GM21381 (cell line): ENCODE measurements around the gene CUBN.

Experiments used
- ATAC-seq: cut with Tn5 transposase; IDR thresholded peaks from one replicate; pipeline ENCODE4 v1.9.1; 2021; ENCODE audit warnings: mild to moderate bottlenecking, moderate library complexity; ENCODE audit not compliant: unreplicated experiment

The CUBN gene

GRCh38 chr10:17109046-17109445 is 20.6 kb downstream of the CUBN start:
- no peak for ATAC-seq

DNA sequence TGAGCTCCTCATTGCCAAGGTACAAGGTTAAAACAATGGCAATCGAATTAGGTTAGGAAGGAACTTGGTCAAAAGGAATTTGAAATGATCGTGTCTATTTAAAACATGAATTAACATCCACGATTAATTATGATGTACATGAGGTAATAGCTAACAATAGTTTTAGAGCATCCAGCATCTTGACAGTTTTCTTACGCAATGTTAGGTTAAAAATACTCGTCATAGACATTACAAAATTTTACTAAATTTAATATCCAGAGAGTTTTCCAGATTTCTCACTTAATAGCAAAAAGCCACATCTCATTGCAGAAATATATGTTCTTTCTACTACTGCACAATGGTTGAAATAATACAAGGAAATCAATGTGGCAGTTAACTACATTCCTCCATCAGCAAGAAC is 22.6 kb downstream of the CUBN start:
- no peak for ATAC-seq

- ATAC-seq, result no peak
These were observed 27.7 kb downstream of the CUBN start for GRCh38 chr10:17101910-17102266.

- ATAC-seq, result no peak
These were observed 28.2 kb downstream of the CUBN start for GRCh38 chr10:17101257-17101909.

GRCh38 chr10:17100586-17100985 is 29.0 kb downstream of the CUBN start:
- ATAC-seq, result no peak

DNA sequence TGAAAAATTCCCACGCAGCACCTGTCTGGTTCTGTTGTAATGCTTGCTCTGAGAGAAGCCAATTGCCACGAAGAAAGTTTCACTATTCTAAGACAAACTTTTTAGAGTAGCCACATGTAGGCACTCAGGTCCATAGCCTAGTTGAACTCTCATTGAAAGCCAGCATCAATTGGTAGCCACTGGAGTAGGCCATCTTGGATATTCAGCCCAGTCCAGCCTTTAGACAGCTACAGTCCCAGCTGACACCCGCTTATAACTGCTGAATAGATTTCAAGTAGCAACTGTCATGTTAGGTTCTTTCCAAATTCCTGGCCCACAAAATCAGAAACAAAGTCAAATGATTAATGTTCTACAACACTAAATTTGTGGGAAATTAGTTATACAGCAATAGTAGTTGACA is 31.6 kb downstream of the CUBN start:
- ATAC-seq, result no peak

GRCh38 chr10:17094844-17095243 is 34.8 kb downstream of the CUBN start:
- ATAC-seq, result no peak

DNA sequence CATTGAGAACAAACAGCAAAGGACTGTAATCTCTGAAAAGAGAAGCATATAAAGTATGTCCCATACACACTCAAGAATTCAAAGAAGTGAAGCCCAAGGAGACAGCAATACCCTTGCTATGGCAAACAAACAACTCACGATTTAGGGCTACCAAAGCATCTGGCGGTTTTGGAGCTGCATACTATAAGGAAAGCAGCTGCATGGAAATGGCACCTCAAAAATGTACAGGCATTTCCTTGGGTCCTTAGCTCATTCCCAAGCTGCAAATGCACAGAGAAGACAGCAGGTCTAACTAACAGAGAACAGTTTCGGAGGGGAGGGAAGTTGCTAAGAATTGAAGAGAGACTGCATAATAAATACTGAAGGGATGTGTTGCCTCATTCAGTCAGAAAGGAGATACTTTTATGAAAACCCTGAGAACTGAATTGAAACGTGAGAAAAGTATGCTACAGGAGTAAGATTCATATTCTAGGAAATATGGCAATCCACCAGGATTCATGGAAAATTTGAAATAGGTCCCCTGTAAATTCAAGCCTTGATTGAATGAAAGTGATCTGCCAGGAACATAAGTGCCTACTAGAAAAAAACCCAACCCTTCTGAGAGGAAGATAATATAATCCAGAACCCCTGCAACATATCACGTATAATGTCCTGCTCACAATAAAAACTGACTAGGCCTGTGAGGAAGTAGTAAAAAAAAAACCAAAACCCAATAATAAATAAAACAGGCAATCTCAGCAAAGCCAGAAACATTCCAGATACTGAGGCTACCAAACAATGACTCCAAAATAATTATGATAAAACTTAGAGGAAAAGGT is 36.4 kb downstream of the CUBN start:
- ATAC-seq, result no peak

GRCh38 chr10:17092216-17092944 is 37.2 kb downstream of the CUBN start:
- no peak for ATAC-seq

DNA sequence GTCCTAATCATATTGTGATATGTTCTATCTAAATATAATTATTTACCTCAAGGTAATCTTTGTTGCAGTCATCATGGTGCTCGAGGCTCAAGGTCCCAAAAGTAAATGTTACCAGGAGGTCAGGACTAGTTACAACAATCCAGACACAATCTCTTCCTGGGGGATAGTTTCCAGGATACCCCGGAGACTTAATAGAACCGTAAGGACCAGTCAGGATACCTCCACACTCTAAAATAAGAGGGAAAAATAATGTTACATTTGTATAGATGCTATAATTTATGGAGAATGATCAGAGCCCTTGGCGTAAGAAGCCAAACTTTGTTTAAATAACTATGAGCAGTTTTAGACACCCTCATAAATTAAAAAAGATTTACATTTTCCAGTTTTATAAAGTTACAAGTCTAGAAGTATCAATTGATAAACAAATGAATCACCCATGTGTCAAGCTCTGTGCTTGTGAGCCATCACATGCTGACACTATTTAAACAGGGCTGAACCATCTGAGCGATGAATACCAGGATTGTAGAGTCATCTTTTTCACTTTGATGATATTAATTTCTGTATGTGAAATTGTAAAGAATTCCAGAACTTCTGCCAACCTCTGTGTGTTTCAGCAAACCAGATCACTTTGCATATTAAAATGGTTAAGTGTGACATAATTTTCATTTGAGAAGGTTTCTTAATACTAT is 41.3 kb downstream of the CUBN start:
- ATAC-seq, result no peak

GRCh38 chr10:17086865-17087367 is 42.7 kb downstream of the CUBN start:
- ATAC-seq, result no peak

- no peak for ATAC-seq
These were observed 44.4 kb downstream of the CUBN start for GRCh38 chr10:17085011-17085725.

DNA sequence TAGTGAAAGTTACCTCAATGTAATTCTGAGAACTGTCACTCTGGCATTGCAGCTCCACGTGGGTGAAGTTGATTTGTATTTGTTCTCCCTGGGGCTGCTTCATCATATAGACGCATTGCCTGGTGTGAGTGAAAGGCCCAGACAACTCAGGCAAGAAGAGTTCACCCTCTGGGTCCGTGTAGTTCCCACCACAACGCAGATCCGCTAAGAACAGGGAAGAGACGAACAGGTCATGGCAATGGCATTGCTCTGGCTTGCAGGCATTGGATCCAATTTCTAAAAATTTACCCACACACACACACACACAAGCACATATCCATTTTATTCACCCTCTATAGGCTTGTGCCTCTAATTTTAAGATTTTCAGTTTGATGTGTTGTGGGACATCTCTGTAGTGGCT is 45.4 kb downstream of the CUBN start:
- no peak for ATAC-seq

DNA sequence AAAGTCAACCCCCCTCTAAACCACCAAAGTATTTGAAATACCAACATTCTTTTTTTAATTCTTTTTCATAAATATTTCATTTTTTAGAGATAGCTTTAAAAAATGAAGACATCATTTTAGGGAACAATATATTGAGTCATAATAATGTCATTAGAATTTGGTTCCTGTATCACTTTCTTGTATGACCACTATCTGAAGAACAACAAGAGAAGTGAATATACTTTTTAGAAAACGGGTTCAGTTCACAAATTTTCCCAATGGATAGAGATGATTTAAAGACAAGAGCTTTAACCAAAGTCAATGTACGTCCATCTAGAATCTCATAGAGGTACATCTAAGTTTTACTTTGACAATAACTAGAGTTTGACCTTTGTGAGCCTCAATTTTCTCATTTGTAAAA is 48.2 kb downstream of the CUBN start:
- no peak for ATAC-seq

GRCh38 chr10:17077890-17078289 is 51.7 kb downstream of the CUBN start:
- no peak for ATAC-seq

DNA sequence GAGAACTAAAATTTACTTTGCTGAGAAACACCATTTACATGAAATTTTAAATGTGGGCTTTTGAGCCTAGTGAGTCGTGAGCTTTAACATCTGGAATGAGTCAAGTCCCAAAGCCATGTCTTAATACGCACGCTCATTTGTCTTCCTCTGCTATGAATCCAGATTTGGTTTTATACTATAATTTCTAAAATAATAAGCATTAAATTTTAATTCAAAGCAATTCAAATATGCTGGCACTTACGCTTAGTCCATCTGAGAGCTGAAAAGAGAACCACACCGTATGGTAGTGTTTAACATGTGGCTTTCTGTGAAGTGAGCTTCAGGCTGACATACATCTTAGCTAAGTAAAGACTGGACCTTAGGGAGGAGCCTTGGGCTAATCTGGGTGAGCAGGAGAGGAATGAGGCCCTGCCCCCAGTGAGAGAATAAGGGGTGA is 52.2 kb downstream of the CUBN start:
- no peak for ATAC-seq

DNA sequence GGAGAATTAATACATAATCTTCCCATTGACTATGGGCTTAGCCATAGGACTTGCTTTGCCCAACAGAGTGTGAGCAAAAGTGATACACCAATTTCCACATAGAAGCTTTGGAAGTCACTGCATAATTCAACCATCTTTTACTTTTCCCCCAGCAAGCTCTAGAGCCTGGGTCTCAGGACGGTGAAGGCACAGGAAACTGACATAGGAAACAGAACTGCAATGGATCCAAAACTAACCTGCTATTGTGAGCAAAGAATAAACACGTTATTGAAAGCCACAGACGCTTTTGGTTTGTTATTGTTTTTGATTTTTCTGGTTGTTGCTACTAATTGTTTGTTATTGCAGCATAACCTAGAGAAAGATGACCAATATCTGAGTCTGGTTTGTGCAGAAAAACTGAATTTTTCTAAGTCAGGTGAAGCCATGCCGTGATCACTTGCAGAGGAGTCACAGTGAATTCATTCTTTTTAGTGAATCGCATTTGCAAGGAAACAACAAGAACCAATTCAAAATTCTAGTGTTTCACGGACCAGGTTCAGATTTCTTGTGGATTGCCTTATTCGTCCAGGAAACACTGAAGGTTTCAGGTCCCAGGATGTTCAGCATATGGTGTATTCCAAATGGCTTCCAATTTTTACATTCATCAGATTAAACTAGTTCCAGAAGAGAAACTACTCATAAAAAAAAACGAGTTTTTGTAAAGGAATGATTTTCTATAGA is 52.8 kb downstream of the CUBN start:
- ATAC-seq, result no peak

- no peak for ATAC-seq
These were observed 53.9 kb downstream of the CUBN start for GRCh38 chr10:17075533-17076359.

DNA sequence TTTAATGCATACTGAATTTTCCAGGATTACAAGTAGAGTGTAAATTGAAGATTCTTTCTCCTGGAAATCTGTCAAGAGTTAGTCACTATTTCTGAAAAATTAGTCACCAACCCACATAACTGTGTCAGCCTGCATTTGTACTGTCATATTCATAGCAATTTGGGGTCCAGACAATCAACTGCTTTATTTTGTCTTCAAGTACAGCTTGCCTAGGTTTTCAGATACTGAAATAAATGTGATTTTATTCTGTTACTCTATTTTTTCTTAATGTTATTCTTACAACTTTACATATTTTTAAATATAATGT is 55.1 kb downstream of the CUBN start:
- ATAC-seq, result no peak
